Mucosa of descending colon (tissue), 3 donors: Measurements from ENCODE around the gene ATAD3A. TPM values are rescaled to one million over a fixed set of nuclear protein-coding genes. Genes with fewer than 3 reads are reported as not detected.
"Not testable (repeated sequence)": the region's sequence is repeated elsewhere in the genome, so short reads cannot be mapped to it uniquely, and the experiment has no call there.

Experiments
- ATAC-seq: fragments of 200-7000 bp; cut with Tn5 transposase; one replicate; pipeline ENCODE4 v1.9.1; 2020; ENCODE audit warnings: mild to moderate bottlenecking, moderate library complexity
- DNase-seq, 3 donors: peaks; one replicate each; pipeline ENCODE4 v3.0.0-alpha.2; 2020
- H3K36me3 ChIP-seq: fragments of 200-600 bp; one replicate; pipeline ENCODE4 v1.8.0; 2021; ENCODE audit warnings: low read depth, mild to moderate bottlenecking
- H3K4me1 ChIP-seq: fragments of 200-600 bp; one replicate; pipeline ENCODE4 v1.8.0; 2021; ENCODE audit warnings: low read depth, mild to moderate bottlenecking
- H3K4me3 ChIP-seq: fragments of 200-600 bp; one replicate; pipeline ENCODE4 v1.8.0; 2021; ENCODE audit warnings: mild to moderate bottlenecking
- H3K9me3 ChIP-seq: fragments of 200-600 bp; one replicate; pipeline ENCODE4 v1.8.0; 2021; ENCODE audit warnings: mild to moderate bottlenecking
- intact Hi-C, 2 donors: fragments of 100-400 bp; cut with DNase I in 1 of 2; cut with micrococcal nuclease in 1 of 2; formaldehyde crosslinking; loops; one replicate each; pipeline versions ENCODE4 v1.11.0 to v1.11.1; 2022; cut with DNase I, micrococcal nuclease
- total RNA-seq, 3 donors: library from RNA; stranded (reverse); fragmentation: NEBNext Ultra II Directional in 2 of 3; extraction: Animal tissue kit (Norgen Biotek cat#: 25700) in 2 of 3; gene quantifications; one replicate each; pipeline versions ENCODE4 v1.2.1 to v1.2.4, GENCODE V29; 2021 to 2023
- TF ChIP-seq, protein P1 (sequence below): fragments of 200-600 bp; IDR thresholded peaks from one replicate; pipeline ENCODE4 v1.8.0; 2022; ENCODE audit warnings: antibody characterized with exemption, mild to moderate bottlenecking
- donor health status: DM: no; HTN: no; CAD: no; lungs with moderate emphysema.
- donor health status: DM: no; HTN: no; CAD: no.
- donor health status: DM: no; HTN: yes; CAD: no.

The ATAD3A gene
- total RNA-seq, 3 donors from 2014 or later, result 18.8 to 35.1 (median 20.8) TPM

DNA sequence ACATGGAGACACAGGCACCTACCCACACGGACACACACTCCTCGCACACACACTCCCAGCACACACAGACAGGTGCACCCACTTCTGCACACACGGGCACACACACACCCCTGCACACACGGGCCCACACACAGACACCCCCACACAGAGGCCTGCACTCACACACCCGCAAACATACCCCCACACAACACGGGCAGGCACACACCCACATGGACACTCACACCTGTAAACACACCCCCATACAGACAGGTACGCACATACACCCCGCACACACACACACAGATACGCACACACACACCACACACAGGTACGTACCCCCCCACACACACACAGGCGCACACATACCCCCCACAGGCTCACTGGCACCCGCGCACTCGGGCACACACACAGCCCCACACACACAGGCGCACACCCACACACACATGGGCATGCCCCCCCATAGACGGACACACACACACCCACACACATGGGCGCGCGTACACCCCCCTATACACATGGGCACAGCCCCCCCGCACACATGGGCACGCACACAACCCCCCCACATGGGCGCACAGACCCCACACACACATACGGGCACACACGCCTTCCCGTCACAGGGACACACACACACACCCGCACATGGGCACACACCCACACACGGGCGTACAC, 6.1 kb downstream of the ATAD3A start:
- no peak for ATAC-seq
- intact Hi-C loops, result no loop called here
- Histone ChIP-seq H3K9me3 (no peaks in the 10 kb centered on the region), H3K4me3 (no peak overlapping the region), H3K4me1 (no peaks in the 10 kb centered on the region), H3K36me3 (no peaks in the 10 kb centered on the region)
- peak in 1 of 3 donors; percentile 47 for DNase-seq
- TF ChIP-seq, protein P1, sequence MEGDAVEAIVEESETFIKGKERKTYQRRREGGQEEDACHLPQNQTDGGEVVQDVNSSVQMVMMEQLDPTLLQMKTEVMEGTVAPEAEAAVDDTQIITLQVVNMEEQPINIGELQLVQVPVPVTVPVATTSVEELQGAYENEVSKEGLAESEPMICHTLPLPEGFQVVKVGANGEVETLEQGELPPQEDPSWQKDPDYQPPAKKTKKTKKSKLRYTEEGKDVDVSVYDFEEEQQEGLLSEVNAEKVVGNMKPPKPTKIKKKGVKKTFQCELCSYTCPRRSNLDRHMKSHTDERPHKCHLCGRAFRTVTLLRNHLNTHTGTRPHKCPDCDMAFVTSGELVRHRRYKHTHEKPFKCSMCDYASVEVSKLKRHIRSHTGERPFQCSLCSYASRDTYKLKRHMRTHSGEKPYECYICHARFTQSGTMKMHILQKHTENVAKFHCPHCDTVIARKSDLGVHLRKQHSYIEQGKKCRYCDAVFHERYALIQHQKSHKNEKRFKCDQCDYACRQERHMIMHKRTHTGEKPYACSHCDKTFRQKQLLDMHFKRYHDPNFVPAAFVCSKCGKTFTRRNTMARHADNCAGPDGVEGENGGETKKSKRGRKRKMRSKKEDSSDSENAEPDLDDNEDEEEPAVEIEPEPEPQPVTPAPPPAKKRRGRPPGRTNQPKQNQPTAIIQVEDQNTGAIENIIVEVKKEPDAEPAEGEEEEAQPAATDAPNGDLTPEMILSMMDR, result no peak

- ATAC-seq, H3K36me3 ChIP-seq, H3K4me1 ChIP-seq, H3K9me3 ChIP-seq, intact Hi-C loops, DNase-seq, H3K4me3 ChIP-seq: not testable (repeated sequence)
These were observed 6.7 kb downstream of the ATAD3A start for GRCh38 chr1:1518621-1519007.

GRCh38 chr1:1519805-1520505, 8.0 kb downstream of the ATAD3A start:
- H3K36me3 ChIP-seq, intact Hi-C loops, H3K4me3 ChIP-seq, H3K9me3 ChIP-seq, DNase-seq, H3K4me1 ChIP-seq: not testable (repeated sequence)
- ATAC-seq, result peak; percentile 13

DNA sequence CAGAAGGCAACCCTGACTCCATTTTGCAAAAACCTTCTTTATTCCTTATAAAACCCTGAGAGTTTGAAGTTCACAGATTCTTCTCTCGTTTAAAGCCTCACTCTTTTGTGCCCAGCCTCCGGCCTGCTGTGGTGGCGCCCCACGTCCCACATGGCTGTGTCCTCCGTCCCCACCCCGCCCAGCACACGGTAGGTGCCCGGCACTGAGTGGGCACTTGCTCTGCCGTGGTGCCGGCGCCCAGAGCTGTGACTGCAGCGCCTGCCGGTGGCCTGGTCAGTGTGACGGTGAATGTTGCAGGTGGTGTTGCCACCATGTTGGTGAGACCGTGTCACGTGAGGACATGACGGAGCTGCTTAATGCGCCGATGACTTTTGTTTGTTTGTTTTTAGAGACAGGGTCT, 9.4 kb downstream of the ATAD3A start:
- intact Hi-C loops, result no loop called here
- no peak for DNase-seq
- H3K4me1 ChIP-seq, result no peaks in the 10 kb centered on the region
- TF ChIP-seq, protein P1, result no peak
- no peak for ATAC-seq
- H3K9me3 ChIP-seq, result no peaks in the 10 kb centered on the region
- H3K36me3 ChIP-seq, result no peaks in the 10 kb centered on the region
- H3K4me3 ChIP-seq, result no peak overlapping the region

DNA sequence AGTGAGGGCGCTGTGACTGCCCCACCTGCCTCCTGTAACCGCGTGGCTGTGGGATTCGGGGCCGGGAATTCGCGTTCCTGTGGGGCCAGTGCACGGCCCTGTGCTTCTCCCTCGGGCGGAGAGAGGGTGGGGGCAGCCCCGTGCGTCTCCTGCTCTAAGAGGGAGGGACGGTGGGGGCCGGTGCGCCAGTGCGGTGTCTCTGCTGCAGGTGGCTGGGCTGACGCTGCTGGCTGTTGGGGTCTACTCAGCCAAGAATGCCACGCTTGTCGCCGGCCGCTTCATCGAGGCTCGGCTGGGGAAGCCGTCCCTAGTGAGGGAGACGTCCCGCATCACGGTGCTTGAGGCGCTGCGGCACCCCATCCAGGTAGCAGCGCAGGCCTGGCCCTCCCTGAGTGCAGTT, 10.6 kb downstream of the ATAD3A start:
- not testable (repeated sequence) for ATAC-seq, H3K4me1 ChIP-seq

DNA sequence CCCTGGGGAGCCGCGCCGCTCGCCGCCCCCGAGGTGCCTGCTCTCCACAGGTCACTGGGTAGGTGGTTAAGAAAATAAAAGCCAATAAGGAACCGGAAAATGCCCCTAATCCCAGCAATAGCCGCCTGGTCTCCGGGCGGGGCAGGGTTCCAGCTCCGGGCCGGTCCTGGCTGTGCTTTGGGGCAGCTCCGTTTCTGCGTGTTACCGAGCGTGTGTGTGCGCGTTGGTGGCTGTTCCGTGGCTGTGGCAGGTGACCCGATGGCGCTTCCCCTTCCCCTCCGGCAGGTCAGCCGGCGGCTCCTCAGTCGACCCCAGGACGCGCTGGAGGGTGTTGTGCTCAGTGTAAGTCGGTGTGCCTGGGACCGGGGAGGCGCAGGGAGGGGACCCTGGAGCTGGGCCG, 11.3 kb downstream of the ATAD3A start:
- H3K4me3 ChIP-seq, H3K36me3 ChIP-seq, ATAC-seq, H3K4me1 ChIP-seq, intact Hi-C loops, H3K9me3 ChIP-seq, DNase-seq: not testable (repeated sequence)

More for the DNA sequence above, 10.6 kb downstream of the ATAD3A start:
- H3K4me3 ChIP-seq, H3K36me3 ChIP-seq, H3K9me3 ChIP-seq, DNase-seq, intact Hi-C loops: not testable (repeated sequence)

- H3K4me3 ChIP-seq, H3K9me3 ChIP-seq, intact Hi-C loops, H3K36me3 ChIP-seq, DNase-seq, ATAC-seq, H3K4me1 ChIP-seq: not testable (repeated sequence)
These were observed 11.7 kb downstream of the ATAD3A start for GRCh38 chr1:1523651-1524050.

DNA sequence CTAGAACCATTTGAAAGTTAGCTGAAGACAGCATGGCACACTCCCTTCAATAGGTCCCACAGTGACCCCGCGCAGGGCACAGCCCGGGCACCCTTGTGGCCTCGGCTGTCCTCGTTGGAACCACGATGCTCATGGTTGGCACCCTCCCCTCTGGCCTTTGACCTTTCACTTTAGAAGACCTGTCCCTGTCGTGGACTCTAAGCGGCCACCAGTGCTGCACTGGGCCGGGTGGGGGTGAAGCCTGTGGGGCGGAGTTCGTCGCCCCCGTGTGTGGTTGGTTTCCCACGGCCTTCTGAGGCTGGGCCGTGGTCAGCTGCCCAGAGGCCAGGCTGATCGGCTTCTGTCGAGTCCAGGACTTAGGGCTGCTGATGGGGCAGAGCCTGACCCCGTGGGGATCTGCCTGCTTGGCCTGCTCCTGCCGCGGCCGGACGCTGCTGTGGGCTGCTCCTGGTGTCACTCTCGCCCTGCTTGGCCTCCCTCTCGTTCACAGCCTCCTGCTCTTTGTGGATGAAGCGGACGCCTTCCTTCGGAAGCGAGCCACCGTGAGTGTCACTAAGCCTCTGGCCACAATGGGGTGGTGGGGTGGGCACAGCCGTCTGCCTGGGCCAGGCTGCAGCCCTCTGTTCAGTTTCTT, 12.9 kb downstream of the ATAD3A start:
- ATAC-seq, intact Hi-C loops, DNase-seq, H3K36me3 ChIP-seq, H3K4me3 ChIP-seq, H3K9me3 ChIP-seq, H3K4me1 ChIP-seq: not testable (repeated sequence)

DNA sequence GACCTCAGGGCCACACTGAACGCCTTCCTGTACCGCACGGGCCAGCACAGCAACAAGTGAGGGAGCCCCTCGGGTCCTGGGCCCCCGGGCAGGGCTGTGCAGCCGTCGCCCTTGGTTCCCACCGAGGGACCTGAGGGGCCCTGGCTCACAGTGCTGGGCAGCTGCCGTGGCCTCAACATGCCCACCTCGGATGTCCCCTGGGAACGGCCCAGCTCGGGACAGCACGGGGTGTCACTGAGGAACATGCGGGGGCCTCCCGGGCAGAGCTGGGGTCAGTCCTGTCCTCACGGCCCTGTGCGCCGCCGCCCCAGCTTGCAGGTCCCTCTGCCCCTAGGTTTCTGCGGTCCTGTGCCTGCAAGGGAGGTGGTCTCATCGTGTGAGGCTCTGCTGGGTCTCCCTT, 14.5 kb downstream of the ATAD3A start:
- H3K36me3 ChIP-seq, H3K4me3 ChIP-seq, H3K4me1 ChIP-seq, DNase-seq, ATAC-seq, intact Hi-C loops, H3K9me3 ChIP-seq: not testable (repeated sequence)
